Hepatocyte (in vitro differentiated cells): Measurements from ENCODE around the gene TMEM40.

Source experiments
- EZH2 ChIP-seq: fragments of 200-600 bp; sonication (generic); IDR thresholded peaks from 2 replicates; pipeline ENCODE4 v1.6.1; 2016; ENCODE audit warnings: antibody characterized with exemption, mild to moderate bottlenecking, borderline replicate concordance
- EZH2phosphoT487 ChIP-seq: fragments of 200-600 bp; sonication (generic); IDR thresholded peaks from one replicate; pipeline ENCODE4 v1.6.1; 2018; ENCODE audit warnings: antibody characterized with exemption, mild to moderate bottlenecking, low read depth, moderate library complexity; ENCODE audit not compliant: unreplicated experiment, severe bottlenecking
- TF ChIP-seq, protein P1 (sequence below): fragments of 200-600 bp; sonication (generic); IDR thresholded peaks from 2 replicates; pipeline ENCODE4 v1.5.1; 2016; ENCODE audit warnings: antibody characterized with exemption, mild to moderate bottlenecking; ENCODE audit not compliant: poor library complexity

DNA sequence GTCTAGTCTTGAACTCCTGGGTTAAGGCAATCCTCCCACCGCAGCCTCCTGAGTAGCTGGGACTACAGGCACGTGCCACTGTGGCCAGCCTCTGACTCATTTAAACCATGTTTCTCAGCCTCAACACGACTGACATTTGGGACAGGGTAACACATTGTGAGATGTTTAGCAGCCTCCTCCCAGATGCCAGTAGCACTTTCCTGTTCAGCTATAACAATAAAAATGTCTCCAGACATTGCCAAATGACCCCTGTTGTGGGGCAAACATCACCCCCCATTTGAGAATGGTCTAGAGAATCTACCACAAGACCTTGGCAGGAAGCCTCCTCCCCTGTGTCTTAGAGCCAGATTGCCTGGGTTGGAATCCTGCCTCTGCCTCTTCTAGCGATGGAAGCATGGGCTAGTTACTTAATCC is 8.4 kb downstream of the TMEM40 start:
- TF ChIP-seq, protein P1, sequence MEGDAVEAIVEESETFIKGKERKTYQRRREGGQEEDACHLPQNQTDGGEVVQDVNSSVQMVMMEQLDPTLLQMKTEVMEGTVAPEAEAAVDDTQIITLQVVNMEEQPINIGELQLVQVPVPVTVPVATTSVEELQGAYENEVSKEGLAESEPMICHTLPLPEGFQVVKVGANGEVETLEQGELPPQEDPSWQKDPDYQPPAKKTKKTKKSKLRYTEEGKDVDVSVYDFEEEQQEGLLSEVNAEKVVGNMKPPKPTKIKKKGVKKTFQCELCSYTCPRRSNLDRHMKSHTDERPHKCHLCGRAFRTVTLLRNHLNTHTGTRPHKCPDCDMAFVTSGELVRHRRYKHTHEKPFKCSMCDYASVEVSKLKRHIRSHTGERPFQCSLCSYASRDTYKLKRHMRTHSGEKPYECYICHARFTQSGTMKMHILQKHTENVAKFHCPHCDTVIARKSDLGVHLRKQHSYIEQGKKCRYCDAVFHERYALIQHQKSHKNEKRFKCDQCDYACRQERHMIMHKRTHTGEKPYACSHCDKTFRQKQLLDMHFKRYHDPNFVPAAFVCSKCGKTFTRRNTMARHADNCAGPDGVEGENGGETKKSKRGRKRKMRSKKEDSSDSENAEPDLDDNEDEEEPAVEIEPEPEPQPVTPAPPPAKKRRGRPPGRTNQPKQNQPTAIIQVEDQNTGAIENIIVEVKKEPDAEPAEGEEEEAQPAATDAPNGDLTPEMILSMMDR, result no peak
- TF ChIP-seq EZH2 (no peak), EZH2phosphoT487 (no peak)
